ENCODE data around the gene L2HGDH.

GRCh38 chr14:50334211-50334610 lies 22.2 kb upstream of the L2HGDH start:
- TF ChIP-seq MEIS2 (IDR thresholded peaks at IDR 0.05; ENCODE audit: partially characterized antibody) (no peak), MCM2 (IDR thresholded peaks at IDR 0.05; ENCODE audit: low read depth) (no peak), ZNF561 (CRISPR knock-in tag; conservative IDR thresholded peaks at IDR 0.05) (no peak), GABPA (tag; conservative IDR thresholded peaks at IDR 0.05; ENCODE audit: low read depth) (no peak)
